DND-41 (cell line): Measurements from ENCODE around the gene TALDO1.

Source experiments
- ATAC-seq: fragments of 200-7000 bp; cut with Tn5 transposase; 3 replicates; pipeline ENCODE4 v1.9.1; 2021; ENCODE audit warnings: low read depth; ENCODE audit not compliant: insufficient read depth
- DNase-seq: peaks from one replicate; pipeline ENCODE4 v3.0.0-alpha.2; 2020
- H2AFZ ChIP-seq: 2 replicates; pipeline ENCODE4 v1.6.0; 2012; ENCODE audit warnings: low read depth, low read length
- H3K27ac ChIP-seq: 2 replicates; pipeline ENCODE4 v1.5.1; 2012; ENCODE audit warnings: low read length, inconsistent platforms
- H3K27me3 ChIP-seq: fragments of 200-600 bp; sonication (generic); 2 replicates; pipeline ENCODE4 v1.6.0; 2012; ENCODE audit warnings: low read length, mild to moderate bottlenecking, inconsistent platforms; ENCODE audit not compliant: insufficient read depth, poor library complexity
- H3K36me3 ChIP-seq: 2 replicates; pipeline ENCODE4 v1.5.1; 2012; ENCODE audit warnings: low read length, inconsistent platforms; ENCODE audit not compliant: insufficient read depth
- H3K4me1 ChIP-seq: 2 replicates; pipeline ENCODE4 v1.5.1; 2012; ENCODE audit warnings: mild to moderate bottlenecking, low read length; ENCODE audit not compliant: insufficient read depth
- H3K4me2 ChIP-seq: 2 replicates; pipeline ENCODE4 v1.6.0; 2012; ENCODE audit warnings: mild to moderate bottlenecking, moderate library complexity, low read length, inconsistent platforms; ENCODE audit not compliant: insufficient read depth
- H3K4me3 ChIP-seq, 2 experiments: fragments of 200-600 bp in 1 of 2; shearing (Covaris generic) in 1 of 2; 2 replicates each; pipeline ENCODE4 v1.5.1; 2012 to 2016; ENCODE audit warnings: inconsistent platforms in 2 of 2, low read length in 2 of 2, mild to moderate bottlenecking in 2 of 2, low read depth in 1 of 2, moderate library complexity in 1 of 2
- H3K79me2 ChIP-seq: 2 replicates; pipeline ENCODE4 v1.6.0; 2012; ENCODE audit warnings: low read length, inconsistent platforms; ENCODE audit not compliant: insufficient read depth
- H3K9ac ChIP-seq: 2 replicates; pipeline ENCODE4 v1.6.0; 2012; ENCODE audit warnings: low read depth, mild to moderate bottlenecking, inconsistent platforms, low read length, moderate library complexity
- H3K9me3 ChIP-seq: 2 replicates; pipeline ENCODE4 v1.5.1; 2012; ENCODE audit warnings: low read length, moderate library complexity, mild to moderate bottlenecking, inconsistent platforms; ENCODE audit not compliant: insufficient read depth, severe bottlenecking
- H4K20me1 ChIP-seq: 2 replicates; pipeline ENCODE4 v1.6.0; 2012; ENCODE audit warnings: low read length; ENCODE audit not compliant: insufficient read depth
- CTCF ChIP-seq: IDR thresholded peaks from 2 replicates; pipeline ENCODE4 v1.5.1; 2012; ENCODE audit warnings: borderline replicate concordance, low read length, moderate library complexity, mild to moderate bottlenecking; ENCODE audit not compliant: poor library complexity, severe bottlenecking; ENCODE audit errors: extremely low read depth
- EZH2 ChIP-seq: IDR thresholded peaks from 3 replicates; pipeline ENCODE4 v1.6.1; 2012; ENCODE audit warnings: borderline replicate concordance, low read depth, mild to moderate bottlenecking, moderate library complexity, low read length, inconsistent platforms; ENCODE audit not compliant: severe bottlenecking

Gene TALDO1

GRCh38 chr11:802018-802617, 54.9 kb downstream of the TALDO1 start:
- Histone ChIP-seq H3K4me1 (peaks cover 56% of the 10 kb centered on the region), H3K4me3 (no peak overlapping the region), H3K27ac (no peak overlapping the region), H4K20me1 (peaks cover 47% of the 10 kb centered on the region), H2AFZ (no peak overlapping the region), H3K79me2 (peaks cover 39% of the 10 kb centered on the region), H3K9me3 (no peaks in the 10 kb centered on the region), H3K4me2 (peak overlapping the region; percentile 93; the same call in 1 of the 2 replicates), H3K9ac (no peak overlapping the region; the same call in 1 of the 2 replicates), H3K36me3 (peaks cover 53% of the 10 kb centered on the region), H3K27me3 (no peaks in the 10 kb centered on the region)
- ATAC-seq = no peak
- no peak for DNase-seq
- TF ChIP-seq CTCF (no peak), EZH2 (no peak)

GRCh38 chr11:802693-803466, 55.6 kb downstream of the TALDO1 start:
- H3K27ac ChIP-seq = peak overlapping the region; percentile 21; the same call in 1 of the 2 replicates
- peak overlapping the region; percentile 93 for H3K4me2 ChIP-seq
- peak overlapping the region; percentile 85 for H3K9ac ChIP-seq
- no peaks in the 10 kb centered on the region for H3K9me3 ChIP-seq
- DNase-seq = no peak
- no peak for ATAC-seq
- H3K27me3 ChIP-seq = no peaks in the 10 kb centered on the region
- H3K4me3 ChIP-seq = peak overlapping the region in 1 of 2 experiments; percentile 65; a peak in 2 of 4 replicates
- TF ChIP-seq CTCF (no peak), EZH2 (no peak)
- H3K79me2 ChIP-seq = peaks cover 41% of the 10 kb centered on the region
- peaks cover 47% of the 10 kb centered on the region for H4K20me1 ChIP-seq
- no peak overlapping the region for H2AFZ ChIP-seq
- peaks cover 53% of the 10 kb centered on the region for H3K36me3 ChIP-seq
- peaks cover 54% of the 10 kb centered on the region for H3K4me1 ChIP-seq

- Histone ChIP-seq H3K9ac (peak overlapping the region; percentile 85), H3K4me2 (peak overlapping the region; percentile 93), H3K36me3 (peaks cover 53% of the 10 kb centered on the region), H3K4me3 (peak overlapping the region; percentile 55 to 65; a peak in 3 of 4 replicates), H3K4me1 (peaks cover 55% of the 10 kb centered on the region), H4K20me1 (peaks cover 45% of the 10 kb centered on the region), H3K9me3 (no peaks in the 10 kb centered on the region), H3K27ac (peak overlapping the region; percentile 69; the same call in 1 of the 2 replicates), H3K27me3 (no peaks in the 10 kb centered on the region), H3K79me2 (peaks cover 46% of the 10 kb centered on the region), H2AFZ (no peak overlapping the region)
- no peak for TF ChIP-seq EZH2
- TF ChIP-seq CTCF = no peak
- DNase-seq = no peak
- ATAC-seq = no peak
Observed at GRCh38 chr11:803467-803742, 56.1 kb downstream of the TALDO1 start.
